WTC11 (cell line): Measurements from ENCODE around the gene TMEFF1. TPM values are rescaled to one million over a fixed set of nuclear protein-coding genes. Genes with fewer than 3 reads are reported as not detected.
A peak's percentile ranks its signal among the peaks of the same experiment; 100 is the strongest.

Source experiments
- ATAC-seq: fragments of 200-7000 bp; cut with Tn5 transposase; 2 replicates; pipeline ENCODE4 v1.10.0; 2021; ENCODE audit warnings: mild to moderate bottlenecking, moderate library complexity
- CTCF ChIA-PET: fragments of 300-600 bp; sonication (Branson Sonifier 250); formaldehyde crosslinking; loops from one replicate; lab custom pipeline; 2021; ENCODE audit warnings: antibody characterized with exemption; lab: Charles Lee
- POLR2A ChIA-PET: fragments of 350-600 bp; sonication (Branson Sonifier 250); formaldehyde crosslinking; loops from one replicate; lab custom pipeline; 2021; ENCODE audit warnings: antibody characterized with exemption; lab: Charles Lee
- DNase-seq: peaks from one replicate; pipeline ENCODE4 v3.0.0; 2021; ENCODE audit warnings: low spot score
- H3K27ac Mint-ChIP-seq: 2 replicates; pipeline ENCODE4 v1.8.0; 2021; ENCODE audit warnings: mixed read lengths
- H3K27me3 Mint-ChIP-seq: 2 replicates; pipeline ENCODE4 v1.8.0; 2021; ENCODE audit warnings: low read depth, mild to moderate bottlenecking, moderate library complexity, mixed read lengths
- H3K36me3 Mint-ChIP-seq: 2 replicates; pipeline ENCODE4 v1.8.0; 2021; ENCODE audit warnings: mixed read lengths
- H3K4me1 Mint-ChIP-seq: 2 replicates; pipeline ENCODE4 v1.8.0; 2022; ENCODE audit warnings: mixed read lengths
- H3K4me3 Mint-ChIP-seq: 2 replicates; pipeline ENCODE4 v1.8.0; 2021; ENCODE audit warnings: mild to moderate bottlenecking, moderate library complexity, mixed read lengths
- H3K9me3 Mint-ChIP-seq: 2 replicates; pipeline ENCODE4 v1.8.0; 2021; ENCODE audit warnings: mixed read lengths
- ESRRA ChIP-seq: sonication (generic); formaldehyde crosslinking; IDR thresholded peaks from 2 replicates; pipeline ENCODE4 v1.8.1; 2022; ENCODE audit warnings: mild to moderate bottlenecking, missing genetic modification reagents, borderline replicate concordance
- FOXK1 ChIP-seq: sonication (generic); formaldehyde crosslinking; IDR thresholded peaks from 2 replicates; pipeline ENCODE4 v1.8.0; 2022; ENCODE audit warnings: mild to moderate bottlenecking, moderate library complexity, missing genetic modification reagents
- GRHL2 ChIP-seq: fragments of 250-450 bp; sonication (Bioruptor Pico); IDR thresholded peaks from 2 replicates; pipeline ENCODE4 v1.8.0; 2022; ENCODE audit warnings: mild to moderate bottlenecking, moderate library complexity; ENCODE audit not compliant: insufficient replicate concordance, severe bottlenecking
- HMGA2 ChIP-seq: fragments of 250-450 bp; sonication (Bioruptor Pico); IDR thresholded peaks from 2 replicates; pipeline ENCODE4 v1.4.0; 2021; ENCODE audit warnings: mild to moderate bottlenecking, moderate library complexity
- HMGXB4 ChIP-seq: sonication (generic); formaldehyde crosslinking; IDR thresholded peaks from 2 replicates; pipeline ENCODE4 v1.8.1; 2023; ENCODE audit warnings: mild to moderate bottlenecking, moderate library complexity, missing genetic modification reagents
- KAT7 ChIP-seq: sonication (generic); formaldehyde crosslinking; IDR thresholded peaks from 2 replicates; pipeline ENCODE4 v1.8.1; 2023; ENCODE audit warnings: missing genetic modification reagents, mild to moderate bottlenecking, borderline replicate concordance
- NR1H2 ChIP-seq: sonication (generic); formaldehyde crosslinking; IDR thresholded peaks from 2 replicates; pipeline ENCODE4 v1.9.0; 2021; ENCODE audit warnings: mild to moderate bottlenecking, moderate library complexity, missing genetic modification reagents
- PREB ChIP-seq: sonication (generic); formaldehyde crosslinking; IDR thresholded peaks from 2 replicates; pipeline ENCODE4 v1.8.1; 2022; ENCODE audit warnings: mild to moderate bottlenecking, missing genetic modification reagents, moderate library complexity, borderline replicate concordance
- RELA ChIP-seq: sonication (generic); formaldehyde crosslinking; IDR thresholded peaks from 2 replicates; pipeline ENCODE4 v1.8.1; 2022; ENCODE audit warnings: missing genetic modification reagents, mild to moderate bottlenecking, borderline replicate concordance
- ZNF121 ChIP-seq: sonication (generic); formaldehyde crosslinking; IDR thresholded peaks from 2 replicates; pipeline ENCODE4 v1.8.0; 2023; ENCODE audit warnings: missing genetic modification reagents
- ZNF317 ChIP-seq: sonication (generic); formaldehyde crosslinking; IDR thresholded peaks from 2 replicates; pipeline ENCODE4 v1.8.1; 2023; ENCODE audit warnings: low read depth, mild to moderate bottlenecking, moderate library complexity, missing genetic modification reagents, borderline replicate concordance
- ZNF396 ChIP-seq: fragments of 250-450 bp; sonication (Bioruptor Pico); IDR thresholded peaks from 2 replicates; pipeline ENCODE4 v1.8.0; 2021; ENCODE audit warnings: mild to moderate bottlenecking, moderate library complexity, borderline replicate concordance
- ZNF416 ChIP-seq: fragments of 250-450 bp; sonication (Bioruptor Pico); IDR thresholded peaks from 2 replicates; pipeline ENCODE4 v1.9.0; 2021; ENCODE audit warnings: mild to moderate bottlenecking, inconsistent platforms
- ZNF423 ChIP-seq: fragments of 250-450 bp; sonication (Bioruptor Pico); IDR thresholded peaks from 2 replicates; pipeline ENCODE4 v2.1.2; 2022; ENCODE audit warnings: mild to moderate bottlenecking, moderate library complexity
- total RNA-seq: library from RNA; stranded (reverse); gene quantifications from 3 replicates; pipeline ENCODE4 v1.2.3, GENCODE V29; 2021
- TF ChIP-seq, protein P1 (sequence below): sonication (generic); formaldehyde crosslinking; IDR thresholded peaks from 2 replicates; pipeline ENCODE4 v1.8.0; 2023; ENCODE audit warnings: missing genetic modification reagents, mild to moderate bottlenecking, borderline replicate concordance
- TF ChIP-seq, protein P2 (sequence below): fragments of 250-450 bp; sonication (Bioruptor Pico); IDR thresholded peaks from 2 replicates; pipeline ENCODE4 v1.9.0; 2021; ENCODE audit warnings: mild to moderate bottlenecking
- TF ChIP-seq, protein P3 (sequence below): sonication (generic); formaldehyde crosslinking; IDR thresholded peaks from 2 replicates; pipeline ENCODE4 v1.8.1; 2023; ENCODE audit warnings: mild to moderate bottlenecking, missing genetic modification reagents
- TF ChIP-seq, protein P4 (sequence below): sonication (generic); formaldehyde crosslinking; IDR thresholded peaks from 2 replicates; pipeline ENCODE4 v1.8.1; 2023; ENCODE audit warnings: mild to moderate bottlenecking, missing genetic modification reagents, borderline replicate concordance
- TF ChIP-seq, protein P5 (sequence below): sonication (generic); formaldehyde crosslinking; conservative IDR thresholded peaks from 2 replicates; pipeline ENCODE4 v1.8.1; 2022; ENCODE audit warnings: mild to moderate bottlenecking, missing genetic modification reagents

The TMEFF1 gene
- total RNA-seq, 1 experiment from 2014 or later: 62.7 TPM

DNA sequence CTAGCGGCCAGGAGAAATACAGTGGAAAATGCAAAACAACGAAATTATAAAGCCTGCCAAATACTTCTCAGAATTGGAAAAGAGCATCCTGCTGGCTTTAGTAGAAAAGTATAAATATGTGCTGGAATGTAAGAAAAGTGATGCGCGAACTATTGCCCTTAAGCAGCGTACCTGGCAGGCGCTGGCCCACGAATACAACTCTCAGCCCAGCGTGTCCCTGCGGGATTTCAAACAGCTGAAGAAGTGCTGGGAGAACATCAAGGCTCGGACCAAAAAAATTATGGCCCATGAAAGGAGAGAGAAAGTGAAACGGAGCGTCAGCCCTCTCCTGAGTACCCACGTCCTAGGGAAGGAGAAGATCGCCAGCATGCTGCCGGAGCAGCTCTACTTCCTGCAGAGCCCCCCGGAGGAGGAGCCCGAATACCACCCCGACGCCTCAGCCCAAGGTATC lies 31.0 kb upstream of the TMEFF1 start:
- Mint-ChIP-seq H3K27ac (no peak overlapping the region), H3K4me3 (no peak overlapping the region)

More for the DNA sequence above, 31.0 kb upstream of the TMEFF1 start:
- peak; percentile 88 for ATAC-seq
- H3K36me3 Mint-ChIP-seq: peaks cover 5% of the 10 kb centered on the region; the same call in 1 of the 2 replicates
- TF ChIP-seq, protein P1, sequence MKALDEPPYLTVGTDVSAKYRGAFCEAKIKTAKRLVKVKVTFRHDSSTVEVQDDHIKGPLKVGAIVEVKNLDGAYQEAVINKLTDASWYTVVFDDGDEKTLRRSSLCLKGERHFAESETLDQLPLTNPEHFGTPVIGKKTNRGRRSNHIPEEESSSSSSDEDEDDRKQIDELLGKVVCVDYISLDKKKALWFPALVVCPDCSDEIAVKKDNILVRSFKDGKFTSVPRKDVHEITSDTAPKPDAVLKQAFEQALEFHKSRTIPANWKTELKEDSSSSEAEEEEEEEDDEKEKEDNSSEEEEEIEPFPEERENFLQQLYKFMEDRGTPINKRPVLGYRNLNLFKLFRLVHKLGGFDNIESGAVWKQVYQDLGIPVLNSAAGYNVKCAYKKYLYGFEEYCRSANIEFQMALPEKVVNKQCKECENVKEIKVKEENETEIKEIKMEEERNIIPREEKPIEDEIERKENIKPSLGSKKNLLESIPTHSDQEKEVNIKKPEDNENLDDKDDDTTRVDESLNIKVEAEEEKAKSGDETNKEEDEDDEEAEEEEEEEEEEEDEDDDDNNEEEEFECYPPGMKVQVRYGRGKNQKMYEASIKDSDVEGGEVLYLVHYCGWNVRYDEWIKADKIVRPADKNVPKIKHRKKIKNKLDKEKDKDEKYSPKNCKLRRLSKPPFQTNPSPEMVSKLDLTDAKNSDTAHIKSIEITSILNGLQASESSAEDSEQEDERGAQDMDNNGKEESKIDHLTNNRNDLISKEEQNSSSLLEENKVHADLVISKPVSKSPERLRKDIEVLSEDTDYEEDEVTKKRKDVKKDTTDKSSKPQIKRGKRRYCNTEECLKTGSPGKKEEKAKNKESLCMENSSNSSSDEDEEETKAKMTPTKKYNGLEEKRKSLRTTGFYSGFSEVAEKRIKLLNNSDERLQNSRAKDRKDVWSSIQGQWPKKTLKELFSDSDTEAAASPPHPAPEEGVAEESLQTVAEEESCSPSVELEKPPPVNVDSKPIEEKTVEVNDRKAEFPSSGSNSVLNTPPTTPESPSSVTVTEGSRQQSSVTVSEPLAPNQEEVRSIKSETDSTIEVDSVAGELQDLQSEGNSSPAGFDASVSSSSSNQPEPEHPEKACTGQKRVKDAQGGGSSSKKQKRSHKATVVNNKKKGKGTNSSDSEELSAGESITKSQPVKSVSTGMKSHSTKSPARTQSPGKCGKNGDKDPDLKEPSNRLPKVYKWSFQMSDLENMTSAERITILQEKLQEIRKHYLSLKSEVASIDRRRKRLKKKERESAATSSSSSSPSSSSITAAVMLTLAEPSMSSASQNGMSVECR: no peak
- TF ChIP-seq ZNF416 (CRISPR knock-in tag) (no peak), NR1H2 (CRISPR knock-in tag) (no peak), ZNF317 (no peak), ZNF396 (CRISPR knock-in tag) (no peak), ZNF423 (CRISPR knock-in tag) (no peak), KAT7 (CRISPR knock-in tag) (no peak), ESRRA (CRISPR knock-in tag) (no peak), RELA (no peak), GRHL2 (CRISPR knock-in tag) (no peak), HMGA2 (CRISPR knock-in tag) (no peak), ZNF121 (CRISPR knock-in tag) (no peak), HMGXB4 (CRISPR knock-in tag) (no peak), PREB (CRISPR knock-in tag) (no peak), FOXK1 (CRISPR knock-in tag) (no peak)
- TF ChIP-seq, protein P2, sequence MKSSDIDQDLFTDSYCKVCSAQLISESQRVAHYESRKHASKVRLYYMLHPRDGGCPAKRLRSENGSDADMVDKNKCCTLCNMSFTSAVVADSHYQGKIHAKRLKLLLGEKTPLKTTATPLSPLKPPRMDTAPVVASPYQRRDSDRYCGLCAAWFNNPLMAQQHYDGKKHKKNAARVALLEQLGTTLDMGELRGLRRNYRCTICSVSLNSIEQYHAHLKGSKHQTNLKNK (CRISPR knock-in tag): no peak
- TF ChIP-seq, protein P3, sequence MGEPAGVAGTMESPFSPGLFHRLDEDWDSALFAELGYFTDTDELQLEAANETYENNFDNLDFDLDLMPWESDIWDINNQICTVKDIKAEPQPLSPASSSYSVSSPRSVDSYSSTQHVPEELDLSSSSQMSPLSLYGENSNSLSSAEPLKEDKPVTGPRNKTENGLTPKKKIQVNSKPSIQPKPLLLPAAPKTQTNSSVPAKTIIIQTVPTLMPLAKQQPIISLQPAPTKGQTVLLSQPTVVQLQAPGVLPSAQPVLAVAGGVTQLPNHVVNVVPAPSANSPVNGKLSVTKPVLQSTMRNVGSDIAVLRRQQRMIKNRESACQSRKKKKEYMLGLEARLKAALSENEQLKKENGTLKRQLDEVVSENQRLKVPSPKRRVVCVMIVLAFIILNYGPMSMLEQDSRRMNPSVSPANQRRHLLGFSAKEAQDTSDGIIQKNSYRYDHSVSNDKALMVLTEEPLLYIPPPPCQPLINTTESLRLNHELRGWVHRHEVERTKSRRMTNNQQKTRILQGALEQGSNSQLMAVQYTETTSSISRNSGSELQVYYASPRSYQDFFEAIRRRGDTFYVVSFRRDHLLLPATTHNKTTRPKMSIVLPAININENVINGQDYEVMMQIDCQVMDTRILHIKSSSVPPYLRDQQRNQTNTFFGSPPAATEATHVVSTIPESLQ (CRISPR knock-in tag): no peak
- TF ChIP-seq, protein P4, sequence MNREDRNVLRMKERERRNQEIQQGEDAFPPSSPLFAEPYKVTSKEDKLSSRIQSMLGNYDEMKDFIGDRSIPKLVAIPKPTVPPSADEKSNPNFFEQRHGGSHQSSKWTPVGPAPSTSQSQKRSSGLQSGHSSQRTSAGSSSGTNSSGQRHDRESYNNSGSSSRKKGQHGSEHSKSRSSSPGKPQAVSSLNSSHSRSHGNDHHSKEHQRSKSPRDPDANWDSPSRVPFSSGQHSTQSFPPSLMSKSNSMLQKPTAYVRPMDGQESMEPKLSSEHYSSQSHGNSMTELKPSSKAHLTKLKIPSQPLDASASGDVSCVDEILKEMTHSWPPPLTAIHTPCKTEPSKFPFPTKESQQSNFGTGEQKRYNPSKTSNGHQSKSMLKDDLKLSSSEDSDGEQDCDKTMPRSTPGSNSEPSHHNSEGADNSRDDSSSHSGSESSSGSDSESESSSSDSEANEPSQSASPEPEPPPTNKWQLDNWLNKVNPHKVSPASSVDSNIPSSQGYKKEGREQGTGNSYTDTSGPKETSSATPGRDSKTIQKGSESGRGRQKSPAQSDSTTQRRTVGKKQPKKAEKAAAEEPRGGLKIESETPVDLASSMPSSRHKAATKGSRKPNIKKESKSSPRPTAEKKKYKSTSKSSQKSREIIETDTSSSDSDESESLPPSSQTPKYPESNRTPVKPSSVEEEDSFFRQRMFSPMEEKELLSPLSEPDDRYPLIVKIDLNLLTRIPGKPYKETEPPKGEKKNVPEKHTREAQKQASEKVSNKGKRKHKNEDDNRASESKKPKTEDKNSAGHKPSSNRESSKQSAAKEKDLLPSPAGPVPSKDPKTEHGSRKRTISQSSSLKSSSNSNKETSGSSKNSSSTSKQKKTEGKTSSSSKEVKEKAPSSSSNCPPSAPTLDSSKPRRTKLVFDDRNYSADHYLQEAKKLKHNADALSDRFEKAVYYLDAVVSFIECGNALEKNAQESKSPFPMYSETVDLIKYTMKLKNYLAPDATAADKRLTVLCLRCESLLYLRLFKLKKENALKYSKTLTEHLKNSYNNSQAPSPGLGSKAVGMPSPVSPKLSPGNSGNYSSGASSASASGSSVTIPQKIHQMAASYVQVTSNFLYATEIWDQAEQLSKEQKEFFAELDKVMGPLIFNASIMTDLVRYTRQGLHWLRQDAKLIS: no peak
- TF ChIP-seq, protein P5, sequence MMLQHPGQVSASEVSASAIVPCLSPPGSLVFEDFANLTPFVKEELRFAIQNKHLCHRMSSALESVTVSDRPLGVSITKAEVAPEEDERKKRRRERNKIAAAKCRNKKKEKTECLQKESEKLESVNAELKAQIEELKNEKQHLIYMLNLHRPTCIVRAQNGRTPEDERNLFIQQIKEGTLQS: no peak
- peak; percentile 34 for DNase-seq
- ChIA-PET POLR2A (interaction anchor here (1.3 kb wide), 1 partner anchor 10 kb away, joined by 3 read pairs; no protein-coding TSS in a partner anchor), CTCF (interaction anchor here (0.6 to 1.4 kb wide), 4 partner anchors 10 to 159 kb away, joined by 3 to 4 read pairs (median 3); partner anchors contain the start of gene TMEFF1)
- peaks cover 22% of the 10 kb centered on the region for H3K4me1 Mint-ChIP-seq
- H3K27me3 Mint-ChIP-seq: no peaks in the 10 kb centered on the region
- no peaks in the 10 kb centered on the region for H3K9me3 Mint-ChIP-seq
